ENCODE data around the gene ZNF786. TPM values are rescaled to one million over a fixed set of nuclear protein-coding genes. Genes with fewer than 3 reads are reported as not detected.

The ZNF786 gene
- total RNA-seq, 1 experiment from 2014 or later, result 4.2 TPM

DNA sequence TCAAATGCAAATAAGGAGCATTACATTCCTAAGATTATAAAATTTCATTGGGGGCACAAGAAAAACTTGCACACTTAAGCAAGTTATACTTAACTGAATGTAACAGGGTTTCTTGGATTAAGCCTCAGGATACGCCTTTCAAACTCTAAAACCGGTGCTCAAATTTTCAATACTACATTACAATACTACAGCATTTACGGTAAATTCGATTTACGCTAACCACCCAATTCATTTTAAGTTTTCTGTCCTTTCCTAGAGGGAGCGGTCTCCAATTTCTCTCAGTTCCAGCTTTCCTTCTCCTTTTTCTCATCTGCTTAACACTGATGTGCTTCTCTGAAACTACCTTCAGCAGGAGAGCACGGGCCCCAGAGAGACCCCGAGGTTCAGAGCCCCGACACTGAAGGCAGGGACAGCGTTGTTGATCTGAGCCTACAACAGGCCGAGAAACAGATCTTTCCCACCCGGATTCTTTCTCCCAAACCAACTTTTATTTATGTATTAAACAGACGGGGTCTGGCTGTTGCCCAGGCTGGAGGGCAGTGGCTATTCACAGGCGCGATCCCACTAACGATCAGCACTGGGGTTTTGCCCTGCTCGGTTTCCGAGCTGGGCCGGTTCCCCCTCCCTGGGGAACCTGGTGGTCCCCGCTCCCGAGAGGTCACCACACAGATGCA is 34.8 kb upstream of the ZNF786 start:
- Histone ChIP-seq H3K36me3 (ENCODE audit: low read depth, low read length) (peaks cover 3% of the 10 kb centered on the region), H3K9ac (ENCODE audit: low read length) (peak overlapping the region; percentile 99), H3K9me3 (ENCODE audit: low read length) (peaks cover 1% of the 10 kb centered on the region; the same call in 1 of the 2 replicates), H3K27ac (ENCODE audit: low read length) (peak overlapping the region; percentile 57; the same call in 1 of the 2 replicates), H3K27me3 (ENCODE audit: low read length) (no peaks in the 10 kb centered on the region), H3F3A (ENCODE audit: low read length, unreplicated experiment) (no peaks in the 10 kb centered on the region), H3K9me2 (replicated peaks; ENCODE audit: low read length) (no peaks in the 10 kb centered on the region), H3K4me1 (ENCODE audit: insufficient read depth, low read length) (peaks cover 5% of the 10 kb centered on the region), H2AFZ (ENCODE audit: low read length) (peak overlapping the region; percentile 86), H3K4me2 (ENCODE audit: low read length) (peak overlapping the region; percentile 93), H4K20me1 (ENCODE audit: low read length) (no peaks in the 10 kb centered on the region), H3K79me2 (ENCODE audit: low read length) (peaks cover 40% of the 10 kb centered on the region), H3K4me3 (ENCODE audit: low read length) (peak overlapping the region; percentile 100)
- ChIA-PET CTCF (interaction anchor here (0.9 kb wide), 1 partner anchor 70 kb away, joined by 3 read pairs; the partner anchor contains the start of gene ZNF282), POLR2A (ENCODE audit: unreplicated experiment) (interaction anchor here (0.6 kb wide), 1 partner anchor 732 kb away, joined by 6 read pairs; no protein-coding TSS in a partner anchor)
- no peak for DNase-seq
- BruUV-seq (replicated peaks), result no TSS peak
- intact Hi-C loops (cut with micrococcal nuclease), result no loop called here
- no peak for ATAC-seq
- no peak for TF ChIP-seq EZH2phosphoT487 (IDR thresholded peaks at IDR 0.05; ENCODE audit: borderline replicate concordance, low read length)
- TF ChIP-seq EZH2 (IDR thresholded peaks at IDR 0.05; ENCODE audit: low read length, unreplicated experiment), result no peak
- TF ChIP-seq, protein P1, sequence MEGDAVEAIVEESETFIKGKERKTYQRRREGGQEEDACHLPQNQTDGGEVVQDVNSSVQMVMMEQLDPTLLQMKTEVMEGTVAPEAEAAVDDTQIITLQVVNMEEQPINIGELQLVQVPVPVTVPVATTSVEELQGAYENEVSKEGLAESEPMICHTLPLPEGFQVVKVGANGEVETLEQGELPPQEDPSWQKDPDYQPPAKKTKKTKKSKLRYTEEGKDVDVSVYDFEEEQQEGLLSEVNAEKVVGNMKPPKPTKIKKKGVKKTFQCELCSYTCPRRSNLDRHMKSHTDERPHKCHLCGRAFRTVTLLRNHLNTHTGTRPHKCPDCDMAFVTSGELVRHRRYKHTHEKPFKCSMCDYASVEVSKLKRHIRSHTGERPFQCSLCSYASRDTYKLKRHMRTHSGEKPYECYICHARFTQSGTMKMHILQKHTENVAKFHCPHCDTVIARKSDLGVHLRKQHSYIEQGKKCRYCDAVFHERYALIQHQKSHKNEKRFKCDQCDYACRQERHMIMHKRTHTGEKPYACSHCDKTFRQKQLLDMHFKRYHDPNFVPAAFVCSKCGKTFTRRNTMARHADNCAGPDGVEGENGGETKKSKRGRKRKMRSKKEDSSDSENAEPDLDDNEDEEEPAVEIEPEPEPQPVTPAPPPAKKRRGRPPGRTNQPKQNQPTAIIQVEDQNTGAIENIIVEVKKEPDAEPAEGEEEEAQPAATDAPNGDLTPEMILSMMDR (conservative IDR thresholded peaks at IDR 0.05; ENCODE audit: low read depth, low read length), result no peak

DNA sequence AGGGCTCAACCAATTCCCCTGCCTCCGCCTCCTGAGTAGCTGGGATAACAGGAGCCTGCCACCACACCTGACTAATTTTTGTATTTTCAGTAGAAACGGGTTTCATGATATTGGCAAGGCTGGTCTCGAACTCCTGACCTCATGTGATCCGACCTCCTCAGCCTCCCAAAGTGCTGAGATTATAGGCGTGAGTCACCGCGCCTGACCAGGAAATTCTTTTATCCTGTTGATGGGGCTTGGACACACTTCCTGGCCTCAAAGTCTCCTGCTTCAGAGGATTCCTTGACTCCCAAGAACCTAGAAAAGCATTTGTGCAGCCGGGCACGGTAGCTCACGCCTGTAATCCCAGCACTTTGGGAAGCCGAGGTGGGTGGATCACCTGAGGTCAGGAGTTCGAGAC is 19.5 kb upstream of the ZNF786 start:
- no peaks in the 10 kb centered on the region for H3K79me2 ChIP-seq (ENCODE audit: low read length)
- no peaks in the 10 kb centered on the region for H3K36me3 ChIP-seq (ENCODE audit: low read depth, low read length)
- H3K4me1 ChIP-seq (ENCODE audit: insufficient read depth, low read length), result no peaks in the 10 kb centered on the region
- H3F3A ChIP-seq (ENCODE audit: low read length, unreplicated experiment), result no peaks in the 10 kb centered on the region
- no peak for TF ChIP-seq EZH2phosphoT487 (IDR thresholded peaks at IDR 0.05; ENCODE audit: borderline replicate concordance, low read length)
- TF ChIP-seq, protein P1 (conservative IDR thresholded peaks at IDR 0.05; ENCODE audit: low read depth, low read length), result no peak
- intact Hi-C loops (cut with micrococcal nuclease), result no loop called here
- no peaks in the 10 kb centered on the region for H3K9me3 ChIP-seq (ENCODE audit: low read length)
- no peaks in the 10 kb centered on the region for H3K27me3 ChIP-seq (ENCODE audit: low read length)
- no peak overlapping the region for H3K27ac ChIP-seq (ENCODE audit: low read length)
- H3K9me2 ChIP-seq (replicated peaks; ENCODE audit: low read length), result no peaks in the 10 kb centered on the region
- H4K20me1 ChIP-seq (ENCODE audit: low read length), result no peaks in the 10 kb centered on the region
- no peak overlapping the region for H2AFZ ChIP-seq (ENCODE audit: low read length)
- CTCF ChIA-PET, result no interaction called here
- no peak overlapping the region for H3K4me3 ChIP-seq (ENCODE audit: low read length)
- ATAC-seq (no peak), DNase-seq (no peak)
- no TSS peak for BruUV-seq (replicated peaks)
- no peak overlapping the region for H3K4me2 ChIP-seq (ENCODE audit: low read length)
- POLR2A ChIA-PET (ENCODE audit: unreplicated experiment), result no interaction called here
- H3K9ac ChIP-seq (ENCODE audit: low read length), result no peak overlapping the region

DNA sequence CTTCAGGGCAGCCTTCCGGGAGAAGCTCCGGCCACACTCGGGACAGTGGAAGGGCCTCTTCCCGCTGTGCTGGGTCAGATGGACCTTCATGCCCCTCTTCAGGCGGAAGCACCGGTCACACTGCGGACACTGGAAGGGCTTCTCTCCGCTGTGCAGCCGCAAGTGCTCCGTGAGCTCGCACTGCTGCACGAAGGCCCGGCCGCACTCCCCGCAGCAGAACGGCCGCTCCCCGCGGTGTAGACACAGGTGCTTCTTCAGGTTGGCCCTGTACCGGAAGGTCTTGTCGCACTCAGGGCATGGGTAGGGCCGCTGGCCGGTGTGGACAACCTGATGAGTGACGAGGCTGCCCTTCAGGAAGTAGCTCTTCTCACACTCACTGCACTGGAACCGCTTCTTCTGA is 14.2 kb upstream of the ZNF786 start:
- no peaks in the 10 kb centered on the region for H3K27me3 ChIP-seq (ENCODE audit: low read length)
- no peak overlapping the region for H3K9ac ChIP-seq (ENCODE audit: low read length)
- ATAC-seq, result no peak
- no peak overlapping the region for H2AFZ ChIP-seq (ENCODE audit: low read length)
- no peaks in the 10 kb centered on the region for H3K79me2 ChIP-seq (ENCODE audit: low read length)
- no peak overlapping the region for H3K27ac ChIP-seq (ENCODE audit: low read length)
- no peaks in the 10 kb centered on the region for H4K20me1 ChIP-seq (ENCODE audit: low read length)
- H3K4me2 ChIP-seq (ENCODE audit: low read length), result no peak overlapping the region
- no peaks in the 10 kb centered on the region for H3K4me1 ChIP-seq (ENCODE audit: insufficient read depth, low read length)
- no peaks in the 10 kb centered on the region for H3K9me3 ChIP-seq (ENCODE audit: low read length)
- no peak for DNase-seq
- no peak overlapping the region for H3K4me3 ChIP-seq (ENCODE audit: low read length)
- POLR2A ChIA-PET (ENCODE audit: unreplicated experiment), result no interaction called here
- H3K9me2 ChIP-seq (replicated peaks; ENCODE audit: low read length), result no peaks in the 10 kb centered on the region
- no TSS peak for BruUV-seq (replicated peaks)
- intact Hi-C loops (cut with micrococcal nuclease), result no loop called here
- no peaks in the 10 kb centered on the region for H3K36me3 ChIP-seq (ENCODE audit: low read depth, low read length)
- H3F3A ChIP-seq (ENCODE audit: low read length, unreplicated experiment), result no peaks in the 10 kb centered on the region
- TF ChIP-seq, protein P1 (conservative IDR thresholded peaks at IDR 0.05; ENCODE audit: low read depth, low read length), result no peak
- TF ChIP-seq EZH2 (IDR thresholded peaks at IDR 0.05; ENCODE audit: low read length, unreplicated experiment), result no peak
- TF ChIP-seq EZH2phosphoT487 (IDR thresholded peaks at IDR 0.05; ENCODE audit: borderline replicate concordance, low read length), result no peak
- CTCF ChIA-PET, result no interaction called here
